ENCODE data around the gene NUP37.

Gene NUP37

DNA sequence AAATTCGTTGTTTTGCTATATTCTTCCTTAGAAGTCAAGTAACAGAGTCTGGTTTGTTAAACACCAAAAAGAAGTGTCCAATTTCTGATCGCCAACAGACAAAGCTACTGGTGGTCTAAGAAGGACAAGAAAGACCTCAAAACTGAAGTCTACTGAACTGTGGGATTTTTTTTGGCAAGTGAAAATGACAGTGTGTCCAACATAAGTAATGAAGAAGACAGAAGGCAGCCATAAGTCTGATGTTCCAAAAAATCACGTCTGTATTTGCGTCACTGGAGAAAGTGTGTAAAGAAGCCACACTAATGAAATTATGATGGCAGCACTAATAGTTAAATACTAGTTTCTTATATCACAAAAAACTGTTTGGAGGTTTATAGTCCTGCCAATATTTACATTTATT is 90.8 kb downstream of the NUP37 start:
- DNase-seq (ENCODE audit: low read depth in 2 of 2): no peak

DNA sequence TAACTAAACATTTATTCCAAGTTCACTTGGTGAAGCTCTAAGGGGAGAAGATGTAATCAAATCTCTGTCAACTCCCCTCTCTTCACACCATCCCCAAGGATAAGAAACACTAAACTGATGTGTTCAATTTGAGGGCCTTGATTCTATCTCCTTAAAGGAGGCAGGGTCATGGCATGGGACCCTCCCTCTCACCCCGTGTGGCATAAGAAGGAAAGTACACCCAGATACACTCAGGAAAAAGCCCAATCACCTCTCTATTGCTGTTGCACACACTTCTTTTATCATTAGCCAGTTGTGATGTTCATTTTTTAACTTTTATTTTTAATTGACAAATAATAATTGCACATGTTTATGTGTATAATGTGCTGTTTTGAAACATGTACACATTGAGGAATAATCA is 93.2 kb downstream of the NUP37 start:
- no peak for DNase-seq (ENCODE audit: low read depth in 2 of 2)

DNA sequence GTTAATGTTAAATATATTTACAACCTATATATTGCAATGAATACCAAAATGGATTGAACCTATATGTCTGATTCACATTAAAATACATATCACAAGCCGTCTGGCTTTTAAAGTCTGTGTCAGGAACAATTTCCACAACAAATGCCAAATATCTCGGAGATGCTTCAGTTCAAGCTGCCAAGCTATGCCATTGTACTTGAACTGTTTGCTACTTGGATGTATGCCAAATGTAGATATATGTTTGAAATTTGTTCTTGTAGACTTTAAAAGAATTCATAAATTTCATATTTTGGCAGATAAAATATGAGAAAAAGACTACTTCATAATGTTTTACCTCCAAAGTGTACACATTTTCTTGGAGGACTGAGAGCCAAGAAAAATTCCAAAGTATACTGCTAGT is 95.1 kb downstream of the NUP37 start:
- no peak for DNase-seq (ENCODE audit: low read depth in 2 of 2)

DNA sequence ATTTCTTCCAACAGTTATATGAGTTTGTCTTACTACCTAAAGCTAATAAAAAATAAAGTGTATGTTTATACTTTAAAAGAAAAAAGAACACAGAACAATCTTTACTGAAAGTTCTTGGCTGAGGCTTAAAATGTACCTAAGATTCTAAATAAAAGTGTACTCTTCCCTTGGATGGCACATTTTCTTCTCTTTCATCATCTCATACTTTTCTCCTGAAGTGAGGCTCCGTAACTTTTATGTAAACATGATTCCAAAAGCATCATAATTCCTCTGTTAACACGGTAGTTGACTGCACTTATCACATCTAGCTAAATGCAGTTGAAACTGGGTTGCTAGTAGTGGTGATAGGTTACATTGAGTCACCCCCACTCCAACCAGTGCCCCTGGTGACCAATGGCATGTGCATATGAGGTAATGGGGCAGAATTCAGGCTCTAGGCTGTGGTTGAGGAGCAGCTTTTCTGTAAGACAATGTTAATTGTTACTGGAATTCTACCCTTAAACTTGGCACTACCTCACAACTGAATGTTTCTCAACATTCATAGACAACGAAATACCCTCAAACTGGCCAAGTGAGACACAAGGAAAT is 96.5 kb downstream of the NUP37 start:
- DNase-seq (ENCODE audit: low read depth in 2 of 2): no peak
